Dermis microvascular lymphatic vessel endothelial cell (primary cell): Measurements from ENCODE around the gene RPL3. TPM values are rescaled to one million over a fixed set of nuclear protein-coding genes. Genes with fewer than 3 reads are reported as not detected.

Source experiments
- DNase-seq, 2 donors: peaks; one replicate each; pipeline versions ENCODE4 v3.0.0 to v3.0.0-alpha.2; 2010; ENCODE audit warnings: low read depth in 2 of 2
- total RNA-seq: library from RNA; depleted of rRNA; stranded (reverse); fragments of >200 nt; gene quantifications from 2 replicates; pipeline ENCODE4 v1.2.1, GENCODE V29; 2014

RPL3 gene
- total RNA-seq, 1 donor from 2014 or later, result 2,576 TPM

DNA sequence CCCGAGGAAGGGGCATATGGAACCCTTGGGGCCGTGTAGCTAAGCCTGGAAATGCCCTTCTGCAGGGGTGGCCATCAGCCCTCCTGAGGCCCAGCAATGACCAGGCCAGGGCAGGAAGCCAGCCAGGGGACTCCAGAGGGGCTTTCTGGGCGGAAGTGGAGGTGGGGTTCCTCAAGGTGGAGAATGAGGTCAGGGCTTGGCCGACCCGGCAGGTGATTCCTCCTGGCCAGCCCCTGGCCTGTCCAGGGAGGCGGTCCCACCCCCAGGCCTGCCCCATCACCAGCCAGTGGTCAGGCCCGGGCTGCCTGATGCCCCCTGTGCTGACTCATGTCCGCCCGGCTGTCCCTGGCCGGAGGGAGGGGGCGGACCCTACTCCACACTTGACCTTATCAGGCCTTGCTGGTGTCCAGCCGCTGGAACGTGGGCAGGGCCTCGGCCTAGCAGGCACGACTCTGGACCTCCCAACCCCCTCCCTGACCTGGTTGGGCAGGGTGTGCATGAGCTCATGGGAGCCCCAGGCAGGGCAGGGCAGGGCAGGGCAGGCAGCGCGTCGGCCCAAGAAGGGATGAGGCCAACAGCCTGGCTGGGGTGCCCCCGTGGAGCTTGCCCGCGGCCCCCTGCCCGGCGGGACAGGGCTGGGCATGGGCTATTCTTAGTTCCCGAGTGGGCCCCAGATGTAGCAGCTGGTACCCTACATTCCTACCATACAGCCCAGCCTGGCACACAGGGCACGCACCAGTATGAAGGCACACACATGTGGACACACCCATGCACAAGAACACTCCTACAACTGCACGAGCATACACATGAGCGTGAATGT lies 35.9 kb downstream of the RPL3 start:
- DNase-seq, result peak; percentile 53 to 90

- DNase-seq, result peak in 1 of 2 donors; percentile 87
Observed at GRCh38 chr22:39282645-39283321, 36.6 kb downstream of the RPL3 start.

GRCh38 chr22:39281126-39281525 lies 38.3 kb downstream of the RPL3 start:
- DNase-seq, result no peak

DNA sequence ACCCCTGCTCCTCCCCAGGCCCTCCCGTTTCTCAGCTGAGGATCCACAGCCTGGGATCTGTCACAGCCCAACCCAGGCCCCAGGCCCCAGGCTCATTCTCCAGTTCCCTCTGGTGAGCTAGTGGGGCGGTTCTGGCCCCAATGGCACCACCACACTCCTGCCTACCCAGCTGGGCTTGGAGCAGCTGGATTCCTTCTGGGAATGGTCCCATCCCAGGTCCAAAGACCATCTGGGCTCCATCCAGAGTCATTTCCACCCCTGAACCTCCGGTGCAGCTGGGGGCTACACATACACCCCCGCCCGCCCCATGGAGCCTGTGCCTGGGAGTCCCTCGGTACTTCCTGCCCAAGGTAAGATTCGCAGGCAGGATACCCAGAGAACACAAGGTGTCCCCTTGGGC lies 39.2 kb downstream of the RPL3 start:
- no peak for DNase-seq

- peak in 1 of 2 donors; percentile 36 for DNase-seq
Observed at GRCh38 chr22:39279170-39279850, 40.1 kb downstream of the RPL3 start.

DNA sequence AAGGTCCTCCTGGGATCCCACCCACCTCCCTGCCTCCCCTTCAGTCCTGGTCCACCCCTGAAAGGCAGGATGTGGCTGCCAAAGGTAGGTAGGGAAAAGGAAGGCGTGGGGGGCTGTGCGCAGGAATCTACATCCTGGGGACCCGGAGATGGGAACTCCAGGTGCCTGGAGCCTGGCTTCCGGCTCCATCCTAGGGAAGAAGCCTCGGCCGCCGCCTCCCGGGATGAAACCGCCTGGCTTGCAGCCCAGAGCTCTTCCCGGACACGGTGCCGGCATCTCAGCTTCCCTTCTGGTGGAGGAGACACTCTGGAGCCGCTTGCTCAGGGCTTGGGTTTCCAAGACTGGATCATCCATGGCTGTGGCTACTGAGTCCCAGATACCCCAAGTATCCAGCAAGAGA lies 41.4 kb downstream of the RPL3 start:
- DNase-seq, result no peak

- DNase-seq, result no peak
Observed at GRCh38 chr22:39277142-39277607, 42.2 kb downstream of the RPL3 start.

- DNase-seq, result no peak
Observed at GRCh38 chr22:39276440-39277141, 42.8 kb downstream of the RPL3 start.

DNA sequence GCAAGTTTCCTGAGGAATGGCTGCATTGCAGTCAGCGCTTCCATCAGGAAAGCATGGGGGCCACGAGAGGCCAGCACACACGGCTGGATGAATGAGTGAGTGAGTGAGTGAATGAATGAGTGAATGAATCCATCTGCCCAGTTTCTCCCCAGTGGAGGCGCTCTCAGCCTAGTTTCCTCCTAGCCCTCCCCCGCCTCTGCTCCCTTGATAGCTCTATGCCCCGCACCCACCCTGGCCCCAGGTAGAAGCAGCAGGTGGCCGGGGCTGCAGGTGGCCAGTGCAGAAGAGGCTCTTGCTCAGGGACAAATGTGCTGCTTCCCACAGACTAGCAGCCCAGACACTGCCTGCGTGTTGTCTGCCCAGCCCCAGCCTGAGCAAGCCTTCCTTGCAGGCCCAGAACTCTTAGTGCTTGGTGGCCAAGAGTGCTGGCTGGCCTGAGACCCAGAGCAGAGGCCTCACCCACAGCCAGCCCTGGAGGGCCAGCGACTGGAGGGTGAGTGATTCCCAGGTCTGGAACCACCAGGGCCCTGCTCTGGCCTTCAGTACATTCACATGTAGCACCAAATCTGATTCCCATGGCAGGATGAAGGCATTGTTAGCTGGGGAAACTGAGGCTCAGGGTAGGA lies 43.5 kb downstream of the RPL3 start:
- no peak for DNase-seq

GRCh38 chr22:39273950-39274887 lies 45.2 kb downstream of the RPL3 start:
- no peak for DNase-seq

DNA sequence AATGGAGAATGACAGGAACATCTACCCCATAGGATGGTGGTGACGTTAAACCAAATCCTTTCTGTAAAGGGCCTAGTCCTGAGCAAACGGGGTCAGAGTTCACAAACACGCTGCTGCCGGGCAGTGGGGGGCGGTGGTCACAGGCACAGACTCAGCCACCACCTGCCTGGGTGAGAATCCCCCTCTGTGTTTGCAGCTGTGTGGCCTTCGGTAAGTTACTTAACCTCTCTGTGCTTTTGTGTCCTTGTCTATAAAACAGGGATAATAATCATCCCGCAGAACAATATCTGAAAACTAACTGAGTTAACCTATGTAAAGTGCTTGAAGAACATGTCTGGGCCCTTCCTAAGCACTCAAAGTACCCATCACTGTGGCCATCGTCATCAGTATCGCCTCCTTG lies 48.6 kb downstream of the RPL3 start:
- no peak for DNase-seq

DNA sequence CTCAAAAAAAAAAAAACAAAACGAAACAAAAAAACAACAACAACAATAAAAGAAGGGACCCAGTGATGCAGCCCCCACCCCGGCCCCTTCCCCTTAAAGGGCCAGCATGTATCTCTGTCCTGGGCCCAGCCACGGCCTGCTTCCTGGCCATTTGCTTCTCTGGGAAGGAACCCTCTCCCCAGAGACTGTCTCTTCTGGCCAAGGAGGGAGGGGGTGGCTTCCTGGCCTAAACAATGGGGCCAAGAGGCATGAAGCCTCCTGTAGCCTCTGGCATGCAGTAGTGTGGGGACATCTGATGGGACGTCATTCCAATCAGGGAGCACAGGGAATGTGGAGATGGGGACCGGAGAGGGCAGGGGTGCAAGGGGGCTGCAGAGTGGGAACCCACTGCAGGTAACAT lies 49.1 kb downstream of the RPL3 start:
- peak in 1 of 2 donors; percentile 26 for DNase-seq

- DNase-seq, result no peak
Observed at GRCh38 chr22:39269095-39269790, 50.2 kb downstream of the RPL3 start.

GRCh38 chr22:39268645-39269044 lies 50.8 kb downstream of the RPL3 start:
- DNase-seq, result no peak

DNA sequence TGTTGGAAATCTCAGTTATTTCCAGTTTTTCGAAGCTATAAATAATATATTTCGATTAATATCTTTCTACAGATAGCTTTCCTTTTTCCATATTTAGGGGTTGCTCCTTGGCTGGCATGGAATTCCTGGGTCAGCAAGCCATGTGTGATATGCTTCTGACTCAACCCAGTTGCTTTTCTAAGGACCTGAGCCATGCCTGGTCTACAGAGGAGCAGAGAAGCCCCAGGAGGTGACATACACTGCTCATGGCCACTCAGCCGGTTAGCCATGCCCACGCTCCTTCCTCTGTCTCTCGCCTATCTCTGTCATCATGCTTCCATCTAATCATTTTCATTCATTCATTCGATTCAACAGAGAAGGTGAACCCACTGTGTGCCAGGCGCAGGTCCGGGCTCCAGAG lies 51.4 kb downstream of the RPL3 start:
- DNase-seq, result no peak

DNA sequence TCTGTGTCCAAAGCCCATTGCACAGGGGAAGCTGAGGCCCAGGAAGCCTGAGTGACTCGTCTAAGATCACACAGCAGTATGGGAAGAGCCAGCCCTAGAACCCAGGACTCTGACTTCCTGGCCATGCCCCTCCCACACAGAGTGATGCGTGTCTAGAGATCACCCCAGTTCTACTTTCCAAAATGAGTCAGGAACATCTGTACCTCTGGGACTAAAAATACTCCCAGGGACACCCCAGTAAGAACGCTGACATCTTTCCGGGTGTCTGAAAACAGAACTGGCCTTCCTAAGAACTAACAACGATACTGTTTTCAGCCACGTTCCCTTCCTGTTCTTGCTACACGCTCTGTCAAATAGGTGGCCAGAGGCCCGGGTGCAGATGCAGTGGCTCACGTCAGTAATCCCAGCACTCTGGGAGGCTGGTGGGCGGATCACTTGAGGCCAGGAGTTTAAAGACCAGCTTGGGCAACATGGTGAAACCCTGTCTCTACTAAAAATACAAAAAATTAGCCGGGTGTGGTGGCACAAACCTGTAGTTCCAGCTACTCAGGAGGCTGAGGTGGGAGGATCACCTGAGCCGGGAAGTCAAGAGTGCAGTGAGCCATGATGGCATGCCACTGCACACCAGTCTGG lies 52.9 kb downstream of the RPL3 start:
- DNase-seq, result no peak

DNA sequence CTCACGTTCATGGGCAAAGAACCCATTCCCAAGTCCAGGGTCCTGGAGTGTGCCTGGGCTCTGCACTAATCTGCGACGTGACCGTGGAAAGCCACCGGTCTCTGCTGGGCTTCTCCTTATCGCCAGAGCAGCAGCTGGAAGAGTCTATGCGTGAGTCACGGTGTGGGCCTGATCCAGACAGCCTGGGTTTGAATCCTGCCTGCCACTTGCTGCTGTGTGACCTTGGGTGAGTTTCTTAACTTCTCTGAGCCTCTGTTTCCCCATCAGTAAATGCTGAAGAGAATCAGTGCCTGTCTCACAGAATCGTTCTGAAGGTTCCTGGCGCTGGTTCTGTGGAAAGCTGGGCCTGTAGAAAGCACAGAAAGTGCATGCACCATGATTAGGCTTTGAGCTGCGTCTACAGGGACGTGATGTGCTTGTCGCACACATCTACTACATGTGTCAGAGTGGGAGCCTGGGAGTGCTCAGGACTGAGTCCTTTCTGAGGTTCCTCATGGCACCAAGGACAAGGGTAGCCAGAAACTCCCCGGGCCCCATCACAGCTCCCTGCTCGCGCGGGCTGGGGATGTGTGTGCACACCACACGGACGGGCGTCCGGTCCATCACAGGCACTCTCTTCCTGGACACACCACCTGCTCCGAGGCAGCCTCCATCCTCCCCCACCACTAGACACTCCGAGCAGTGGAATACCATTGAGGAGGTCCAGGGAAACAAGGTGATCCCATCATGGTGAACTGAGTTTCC lies 54.1 kb downstream of the RPL3 start:
- DNase-seq, result no peak

GRCh38 chr22:39264349-39265038 lies 54.9 kb downstream of the RPL3 start:
- DNase-seq, result no peak
